C4-2B (cell line): ENCODE results near the gene MED12.

Source experiments
- ZFX ChIP-seq: fragments of 450-650 bp; IDR thresholded peaks from 2 replicates; pipeline ENCODE4 v1.6.1; 2017
- TF ChIP-seq, protein P1 (sequence below): fragments of 450-650 bp; conservative IDR thresholded peaks from 2 replicates; pipeline ENCODE4 v1.5.1; 2017; ENCODE audit warnings: mild to moderate bottlenecking

- TF ChIP-seq, protein P1, sequence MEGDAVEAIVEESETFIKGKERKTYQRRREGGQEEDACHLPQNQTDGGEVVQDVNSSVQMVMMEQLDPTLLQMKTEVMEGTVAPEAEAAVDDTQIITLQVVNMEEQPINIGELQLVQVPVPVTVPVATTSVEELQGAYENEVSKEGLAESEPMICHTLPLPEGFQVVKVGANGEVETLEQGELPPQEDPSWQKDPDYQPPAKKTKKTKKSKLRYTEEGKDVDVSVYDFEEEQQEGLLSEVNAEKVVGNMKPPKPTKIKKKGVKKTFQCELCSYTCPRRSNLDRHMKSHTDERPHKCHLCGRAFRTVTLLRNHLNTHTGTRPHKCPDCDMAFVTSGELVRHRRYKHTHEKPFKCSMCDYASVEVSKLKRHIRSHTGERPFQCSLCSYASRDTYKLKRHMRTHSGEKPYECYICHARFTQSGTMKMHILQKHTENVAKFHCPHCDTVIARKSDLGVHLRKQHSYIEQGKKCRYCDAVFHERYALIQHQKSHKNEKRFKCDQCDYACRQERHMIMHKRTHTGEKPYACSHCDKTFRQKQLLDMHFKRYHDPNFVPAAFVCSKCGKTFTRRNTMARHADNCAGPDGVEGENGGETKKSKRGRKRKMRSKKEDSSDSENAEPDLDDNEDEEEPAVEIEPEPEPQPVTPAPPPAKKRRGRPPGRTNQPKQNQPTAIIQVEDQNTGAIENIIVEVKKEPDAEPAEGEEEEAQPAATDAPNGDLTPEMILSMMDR, result no peak
- TF ChIP-seq ZFX, result no peak
Observed at GRCh38 chrX:71177327-71177726, 58.9 kb downstream of the MED12 start.
